GM20000 (cell line): ENCODE results near the gene TMEM236.

Source experiments
- DNase-seq: peaks from one replicate; pipeline ENCODE4 v3.0.0; 2012; ENCODE audit warnings: low spot score
- TF ChIP-seq, protein P1 (sequence below): IDR thresholded peaks from 2 replicates; pipeline ENCODE4 v1.5.1; 2012; ENCODE audit warnings: mild to moderate bottlenecking, control low read depth; ENCODE audit errors: extremely low read depth, missing control alignments

TMEM236 gene

DNA sequence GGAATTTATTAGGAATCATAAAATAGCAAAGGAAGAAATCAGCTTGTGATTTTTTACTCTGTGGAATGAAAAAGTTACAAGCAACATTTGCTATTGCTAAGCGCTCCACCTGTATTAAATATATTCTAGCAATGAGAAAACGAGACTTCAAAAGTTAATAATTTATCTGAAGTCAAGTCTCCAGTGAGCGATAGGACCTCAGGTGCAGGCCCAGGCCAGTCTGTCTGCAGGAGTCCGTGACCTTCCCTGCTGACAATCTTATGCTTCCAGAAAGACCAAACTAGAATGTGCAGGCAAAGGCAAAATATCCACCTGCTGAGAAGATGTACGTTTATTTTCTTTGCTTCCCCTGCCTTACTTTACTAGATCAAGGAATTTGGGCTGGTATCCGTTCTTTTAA is 79.9 kb downstream of the TMEM236 start:
- TF ChIP-seq, protein P1, sequence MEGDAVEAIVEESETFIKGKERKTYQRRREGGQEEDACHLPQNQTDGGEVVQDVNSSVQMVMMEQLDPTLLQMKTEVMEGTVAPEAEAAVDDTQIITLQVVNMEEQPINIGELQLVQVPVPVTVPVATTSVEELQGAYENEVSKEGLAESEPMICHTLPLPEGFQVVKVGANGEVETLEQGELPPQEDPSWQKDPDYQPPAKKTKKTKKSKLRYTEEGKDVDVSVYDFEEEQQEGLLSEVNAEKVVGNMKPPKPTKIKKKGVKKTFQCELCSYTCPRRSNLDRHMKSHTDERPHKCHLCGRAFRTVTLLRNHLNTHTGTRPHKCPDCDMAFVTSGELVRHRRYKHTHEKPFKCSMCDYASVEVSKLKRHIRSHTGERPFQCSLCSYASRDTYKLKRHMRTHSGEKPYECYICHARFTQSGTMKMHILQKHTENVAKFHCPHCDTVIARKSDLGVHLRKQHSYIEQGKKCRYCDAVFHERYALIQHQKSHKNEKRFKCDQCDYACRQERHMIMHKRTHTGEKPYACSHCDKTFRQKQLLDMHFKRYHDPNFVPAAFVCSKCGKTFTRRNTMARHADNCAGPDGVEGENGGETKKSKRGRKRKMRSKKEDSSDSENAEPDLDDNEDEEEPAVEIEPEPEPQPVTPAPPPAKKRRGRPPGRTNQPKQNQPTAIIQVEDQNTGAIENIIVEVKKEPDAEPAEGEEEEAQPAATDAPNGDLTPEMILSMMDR, result no peak
- no peak for DNase-seq

DNA sequence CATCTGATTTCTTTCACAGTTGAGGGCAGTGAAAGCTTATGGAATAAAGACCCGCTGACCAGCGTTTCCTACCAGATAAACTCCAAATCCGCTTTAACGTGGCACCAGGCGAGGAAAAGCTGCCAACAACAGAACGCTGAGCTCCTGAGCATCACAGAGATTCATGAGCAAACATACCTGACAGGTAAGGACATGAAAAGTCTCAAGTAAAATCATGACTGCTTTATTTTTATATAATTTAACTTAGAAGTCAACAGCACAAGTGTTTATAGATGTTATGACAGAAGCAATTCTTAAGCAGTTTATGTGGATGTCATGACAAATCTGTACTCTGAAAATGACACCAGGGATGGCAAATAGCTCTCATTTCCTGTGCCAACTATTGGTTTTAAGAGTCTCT is 81.7 kb downstream of the TMEM236 start:
- no peak for DNase-seq

DNA sequence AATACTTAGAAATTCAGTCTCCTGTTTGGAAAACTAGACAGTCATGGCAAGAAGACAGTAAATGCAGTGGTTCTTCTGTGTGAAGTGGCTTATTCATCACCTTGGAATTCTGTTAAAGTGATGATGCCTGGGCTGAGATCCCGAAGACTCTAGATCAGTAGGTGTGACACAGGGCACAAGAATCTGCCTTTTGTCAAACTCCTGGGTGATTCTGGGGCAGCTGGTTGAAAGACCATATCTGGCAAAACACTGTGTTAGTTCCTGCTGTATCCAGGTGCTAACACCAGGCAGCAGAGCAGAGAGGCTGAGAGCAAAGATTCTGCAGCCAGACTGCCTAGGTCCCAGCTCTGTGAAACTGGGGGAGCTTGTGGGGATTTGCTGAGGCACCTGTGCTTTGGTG is 83.7 kb downstream of the TMEM236 start:
- DNase-seq, result no peak
- TF ChIP-seq, protein P1, result no peak

More for the DNA sequence above, 81.7 kb downstream of the TMEM236 start:
- TF ChIP-seq, protein P1, result no peak

DNA sequence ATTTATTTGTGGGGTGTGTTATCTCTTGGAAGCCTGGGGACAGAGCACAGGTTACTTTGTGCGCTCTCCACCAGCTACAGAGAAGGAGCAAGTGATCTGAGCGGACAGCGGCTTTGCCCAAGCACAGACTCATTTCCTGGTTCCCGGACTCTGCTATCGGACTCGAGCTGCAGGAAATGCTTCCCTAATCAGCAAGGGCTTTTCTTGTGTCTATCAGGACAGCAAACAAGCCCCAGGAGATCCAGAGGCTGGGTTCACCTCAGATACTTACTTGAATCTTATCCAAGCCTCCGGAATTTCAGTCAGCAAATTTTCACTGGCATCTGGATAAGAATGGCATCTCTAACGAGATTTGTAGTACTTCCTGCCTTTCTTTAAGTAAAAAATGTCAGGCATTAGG is 84.9 kb downstream of the TMEM236 start:
- DNase-seq, result no peak
- TF ChIP-seq, protein P1, result no peak

DNA sequence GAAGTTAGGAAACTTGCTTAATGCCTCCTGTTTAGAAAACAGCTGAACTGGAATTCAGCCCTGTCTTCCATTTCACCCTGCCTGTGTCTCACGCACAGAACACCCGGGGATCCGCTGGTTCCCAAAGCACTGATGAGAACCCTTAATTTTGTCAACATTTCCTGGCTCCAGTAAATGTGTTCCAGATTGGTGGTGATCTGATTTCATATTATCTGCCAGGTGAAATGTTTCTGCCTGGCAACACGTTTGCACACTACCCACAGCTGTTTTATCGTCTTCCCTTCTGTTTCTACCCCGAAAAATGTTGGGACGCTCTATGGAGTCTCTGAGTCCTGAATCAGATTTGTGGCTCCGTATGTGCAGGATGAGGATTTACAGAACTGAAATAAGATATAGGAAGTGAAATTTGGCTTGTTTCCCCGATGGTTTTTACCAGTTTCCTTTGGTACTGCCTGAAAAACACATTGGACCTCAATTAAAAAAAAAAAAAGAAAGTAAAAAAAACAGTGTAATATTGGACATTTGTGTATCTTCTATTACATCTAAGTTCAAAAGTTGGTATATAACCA is 86.2 kb downstream of the TMEM236 start:
- no peak for DNase-seq
- TF ChIP-seq, protein P1, result no peak

DNA sequence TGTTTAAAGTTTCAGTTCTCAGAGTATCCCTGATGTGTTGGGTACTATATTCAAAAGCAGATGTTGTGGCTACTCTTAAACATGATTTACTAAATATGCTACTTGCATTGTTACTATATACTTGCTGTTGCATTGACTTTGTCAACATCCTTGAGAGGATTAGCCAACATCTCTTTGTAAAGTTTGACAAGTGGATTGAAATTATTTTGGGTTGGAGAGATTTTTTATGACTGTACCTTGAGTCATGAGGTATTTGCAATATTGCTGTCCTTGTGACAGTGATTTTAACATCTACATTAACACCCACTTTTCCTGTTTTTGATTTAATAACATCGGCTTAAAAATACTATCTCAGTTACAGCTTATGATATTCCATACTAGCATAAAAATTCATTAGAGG is 89.0 kb downstream of the TMEM236 start:
- TF ChIP-seq, protein P1, result no peak
- DNase-seq, result no peak

DNA sequence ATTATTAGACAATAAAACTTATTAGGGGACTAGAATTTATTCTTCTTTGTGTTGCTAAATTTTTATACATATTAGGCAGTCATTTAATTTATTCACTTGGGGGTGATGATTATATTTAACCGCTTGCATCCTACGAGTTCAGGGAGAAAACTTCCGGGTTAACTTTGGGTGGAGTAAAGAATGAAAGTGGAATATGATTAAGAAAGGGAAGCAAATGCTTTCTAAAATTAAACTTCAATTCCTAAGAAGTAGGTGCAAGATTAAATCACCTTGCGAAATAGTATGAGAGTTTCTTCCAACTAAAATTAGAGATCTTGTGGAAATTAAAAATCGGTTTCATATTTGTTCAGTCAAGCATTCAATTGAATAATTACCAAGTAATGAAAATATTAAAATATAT is 90.6 kb downstream of the TMEM236 start:
- no peak for DNase-seq
- TF ChIP-seq, protein P1, result no peak
